Stimulated activated CD4-positive, alpha-beta T cell treated with anti-CD3 and anti-CD28 coated beads, Interleukin-12 subunit alpha, Interleukin-12 subunit beta, amount 100 ng/mL, for 4 hours (primary cell): ENCODE results near the gene CCR7.
"Not testable (repeated sequence)": the region's sequence is repeated elsewhere in the genome, so short reads cannot be mapped to it uniquely, and the experiment has no call there.

Source experiments
- DNase-seq: peaks from one replicate; pipeline ENCODE4 v3.0.0-alpha.2; 2020

The CCR7 gene

GRCh38 chr17:40597156-40597555 lies 31.9 kb upstream of the CCR7 start:
- no peak for DNase-seq

GRCh38 chr17:40596261-40596919 lies 31.1 kb upstream of the CCR7 start:
- DNase-seq: no peak

GRCh38 chr17:40590742-40591141 lies 25.5 kb upstream of the CCR7 start:
- DNase-seq: no peak

GRCh38 chr17:40588552-40588951 lies 23.3 kb upstream of the CCR7 start:
- no peak for DNase-seq

GRCh38 chr17:40586264-40586663 lies 21.0 kb upstream of the CCR7 start:
- DNase-seq: not testable (repeated sequence)

GRCh38 chr17:40584950-40585349 lies 19.7 kb upstream of the CCR7 start:
- not testable (repeated sequence) for DNase-seq

GRCh38 chr17:40582328-40582901 lies 17.1 kb upstream of the CCR7 start:
- DNase-seq: no peak

GRCh38 chr17:40580140-40580539 lies 14.9 kb upstream of the CCR7 start:
- no peak for DNase-seq

- DNase-seq: no peak
Measured at GRCh38 chr17:40579471-40579870, 14.2 kb upstream of the CCR7 start.

- no peak for DNase-seq
Measured at GRCh38 chr17:40577611-40578065, 12.4 kb upstream of the CCR7 start.

GRCh38 chr17:40576113-40576740 lies 11.0 kb upstream of the CCR7 start:
- no peak for DNase-seq

- DNase-seq: no peak
Measured at GRCh38 chr17:40574292-40574691, 9.0 kb upstream of the CCR7 start.

GRCh38 chr17:40572245-40572993 lies 7.1 kb upstream of the CCR7 start:
- DNase-seq: not testable (repeated sequence)

GRCh38 chr17:40568074-40568836 lies 3.0 kb upstream of the CCR7 start:
- no peak for DNase-seq

GRCh38 chr17:40567377-40567776 lies 2.1 kb upstream of the CCR7 start:
- no peak for DNase-seq

- DNase-seq: no peak
Measured at GRCh38 chr17:40565769-40566409, 617 bp upstream of the CCR7 start.

GRCh38 chr17:40564195-40564882 lies 933 bp downstream of the CCR7 start:
- DNase-seq: no peak

- peak; percentile 56 for DNase-seq
Measured at GRCh38 chr17:40563220-40564052, 1.8 kb downstream of the CCR7 start.

GRCh38 chr17:40562838-40563219 lies 2.4 kb downstream of the CCR7 start:
- DNase-seq: no peak

- DNase-seq: no peak
Measured at GRCh38 chr17:40561871-40562611, 3.2 kb downstream of the CCR7 start.
